ENCODE results near the gene SIT1. TPM values are rescaled to one million over a fixed set of nuclear protein-coding genes. Genes with fewer than 3 reads are reported as not detected.
"Not testable (repeated sequence)": the region's sequence is repeated elsewhere in the genome, so short reads cannot be mapped to it uniquely, and the experiment has no call there.

SIT1 gene
- polyA plus RNA-seq, 2 of the 4 experiments (the other 2 are of a cell fraction) = not detected

DNA sequence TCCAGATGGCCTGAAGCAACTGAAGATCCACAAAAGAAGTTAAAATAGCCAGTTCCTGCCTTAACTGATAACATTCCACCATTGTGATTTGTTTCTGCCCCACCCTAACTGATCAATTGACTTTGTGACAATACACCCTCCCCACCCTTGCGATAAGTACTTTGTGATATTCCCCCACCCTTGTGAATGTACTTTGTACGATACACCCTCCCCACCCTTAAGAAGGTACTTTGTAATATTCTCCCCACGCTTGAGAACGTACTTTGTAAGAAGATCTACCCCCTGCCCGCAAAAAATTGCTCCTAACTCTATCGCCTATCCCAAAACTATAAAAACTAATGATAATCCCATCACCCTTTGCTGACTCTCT is 13.9 kb downstream of the SIT1 start:
- POLR2A ChIA-PET; FAIRE-seq; H3K9me3 ChIP-seq; DNase-seq (ENCODE audit: low read depth in 1 of 2, low spot score in 1 of 2); H3K4me1 ChIP-seq; H3K27ac ChIP-seq; H3K4me2 ChIP-seq; ATAC-seq; H3K4me3 ChIP-seq: not testable (repeated sequence)
- WGBS (ENCODE audit: missing lambda C conversion rate) = 96% methylated on average over 6 of the region's 6 CpGs
- CTCF ChIA-PET = interaction anchor here (1.5 kb wide), 1 partner anchor 9 kb away, joined by 8 read pairs; no protein-coding TSS in a partner anchor

DNA sequence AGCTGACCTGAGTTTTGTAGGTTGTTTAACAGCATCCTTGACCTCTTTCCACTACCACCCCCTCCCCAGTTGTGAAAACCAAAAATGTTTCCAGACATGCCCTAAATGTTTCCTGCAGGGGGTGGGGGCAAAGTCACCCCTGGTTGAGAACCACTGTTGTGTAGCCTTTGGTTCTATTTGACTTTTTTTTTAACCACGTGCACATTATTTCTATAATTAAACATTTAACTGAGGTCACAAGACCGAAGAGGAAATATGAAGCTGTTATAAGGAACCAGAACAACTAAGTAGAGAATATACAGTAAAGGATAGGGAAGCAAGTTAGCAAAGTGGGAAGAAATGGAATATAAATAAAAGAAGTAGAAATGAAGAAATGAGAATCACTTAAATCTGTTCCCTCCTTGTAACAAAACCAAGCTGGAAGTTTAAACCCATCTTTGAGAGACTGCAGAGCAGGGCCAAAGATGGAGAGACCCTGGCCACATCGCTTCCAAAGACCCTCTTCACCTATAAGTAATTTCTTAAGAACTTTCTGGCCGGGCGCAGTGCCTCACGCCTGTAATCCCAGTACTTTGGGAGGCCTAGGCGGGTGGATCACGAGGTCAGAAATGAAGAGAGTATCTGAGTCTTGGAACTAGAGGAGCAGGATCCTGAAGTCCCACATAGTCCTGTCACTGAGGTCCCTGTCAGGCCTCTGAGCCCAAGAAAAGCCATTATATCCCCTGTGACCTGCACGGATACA is 14.4 kb downstream of the SIT1 start:
- TF ChIP-seq USF2 (IDR thresholded peaks at IDR 0.05) (no peak), HEYL (CRISPR knock-in tag; IDR thresholded peaks at IDR 0.05) (no peak), MAZ (IDR thresholded peaks at IDR 0.05; ENCODE audit: borderline replicate concordance, low read depth, low read length) (no peak), JUN (IDR thresholded peaks at IDR 0.05) (no peak), CTCF (IDR thresholded peaks at IDR 0.05) (no peak), ELK1 (IDR thresholded peaks at IDR 0.05; ENCODE audit: low read depth, low read length) (no peak), SMC3 (IDR thresholded peaks at IDR 0.05) (no peak), JUNB (IDR thresholded peaks at IDR 0.05) (no peak), RCOR1 (IDR thresholded peaks at IDR 0.05; ENCODE audit: low read depth, low read length) (no peak), ZSCAN20 (CRISPR knock-in tag; IDR thresholded peaks at IDR 0.05) (no peak), MYC (IDR thresholded peaks at IDR 0.05; ENCODE audit: borderline replicate concordance, low read length) (no peak), REST (IDR thresholded peaks at IDR 0.05) (no peak)
- TF ChIP-seq, protein P1, sequence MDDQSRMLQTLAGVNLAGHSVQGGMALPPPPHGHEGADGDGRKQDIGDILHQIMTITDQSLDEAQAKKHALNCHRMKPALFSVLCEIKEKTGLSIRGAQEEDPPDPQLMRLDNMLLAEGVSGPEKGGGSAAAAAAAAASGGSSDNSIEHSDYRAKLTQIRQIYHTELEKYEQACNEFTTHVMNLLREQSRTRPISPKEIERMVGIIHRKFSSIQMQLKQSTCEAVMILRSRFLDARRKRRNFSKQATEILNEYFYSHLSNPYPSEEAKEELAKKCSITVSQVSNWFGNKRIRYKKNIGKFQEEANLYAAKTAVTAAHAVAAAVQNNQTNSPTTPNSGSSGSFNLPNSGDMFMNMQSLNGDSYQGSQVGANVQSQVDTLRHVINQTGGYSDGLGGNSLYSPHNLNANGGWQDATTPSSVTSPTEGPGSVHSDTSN (IDR thresholded peaks at IDR 0.05) = no peak
- Histone ChIP-seq H3K27ac (no peak overlapping the region), H3K4me3 (no peak overlapping the region), H3K4me2 (no peak overlapping the region), H3K4me1 (no peaks in the 10 kb centered on the region), H3K9me3 (no peaks in the 10 kb centered on the region)
- 81% methylated on average over 9 of the region's 9 CpGs for WGBS (ENCODE audit: missing lambda C conversion rate)
- ChIA-PET POLR2A (no interaction called here), CTCF (interaction anchor here (0.5 to 1.5 kb wide), 4 partner anchors 10 to 127 kb away, joined by 3 to 8 read pairs (median 4); no protein-coding TSS in a partner anchor)
- DNase-seq (ENCODE audit: low read depth in 1 of 2, low spot score in 1 of 2) = no peak
- no peak for ATAC-seq
- FAIRE-seq = no peak
